DMS153 (cell line): ENCODE data around the gene IGSF9B.

Experiments
- DNase-seq: peaks from one replicate; lab custom pipeline; 2025; lab: John Stamatoyannopoulos, UW

IGSF9B gene

GRCh38 chr11:133955945-133956421, 785 bp downstream of the IGSF9B start:
- no peak for DNase-seq

GRCh38 chr11:133955081-133955891, 1.5 kb downstream of the IGSF9B start:
- DNase-seq = no peak

GRCh38 chr11:133953999-133954398, 2.8 kb downstream of the IGSF9B start:
- DNase-seq = no peak

- no peak for DNase-seq
Observed at GRCh38 chr11:133953547-133953946, 3.2 kb downstream of the IGSF9B start.

- DNase-seq = no peak
Observed at GRCh38 chr11:133952199-133953190, 4.3 kb downstream of the IGSF9B start.

- DNase-seq = peak; percentile 67
Observed at GRCh38 chr11:133951327-133952198, 5.2 kb downstream of the IGSF9B start.

GRCh38 chr11:133950874-133951326, 5.9 kb downstream of the IGSF9B start:
- DNase-seq = no peak

GRCh38 chr11:133950421-133950820, 6.3 kb downstream of the IGSF9B start:
- no peak for DNase-seq

GRCh38 chr11:133949129-133949528, 7.6 kb downstream of the IGSF9B start:
- DNase-seq = no peak

GRCh38 chr11:133948711-133949110, 8.1 kb downstream of the IGSF9B start:
- DNase-seq = no peak

GRCh38 chr11:133947321-133947756, 9.4 kb downstream of the IGSF9B start:
- peak; percentile 34 for DNase-seq

- peak; percentile 49 for DNase-seq
Observed at GRCh38 chr11:133946541-133947318, 10.0 kb downstream of the IGSF9B start.

- no peak for DNase-seq
Observed at GRCh38 chr11:133946051-133946450, 10.7 kb downstream of the IGSF9B start.

GRCh38 chr11:133945087-133945974, 11.4 kb downstream of the IGSF9B start:
- no peak for DNase-seq

GRCh38 chr11:133943950-133944698, 12.6 kb downstream of the IGSF9B start:
- DNase-seq = no peak

- DNase-seq = no peak
Observed at GRCh38 chr11:133942577-133942976, 14.2 kb downstream of the IGSF9B start.

GRCh38 chr11:133941546-133941945, 15.2 kb downstream of the IGSF9B start:
- no peak for DNase-seq

GRCh38 chr11:133940034-133940433, 16.7 kb downstream of the IGSF9B start:
- no peak for DNase-seq

GRCh38 chr11:133939558-133939957, 17.2 kb downstream of the IGSF9B start:
- DNase-seq = no peak
